Left lung (tissue), 10 donors: ENCODE data around the gene EPC1. TPM values are rescaled to one million over a fixed set of nuclear protein-coding genes. Genes with fewer than 3 reads are reported as not detected.

Source experiments
- ATAC-seq: fragments of 200-7000 bp; cut with Tn5 transposase; one replicate; pipeline ENCODE4 v1.9.1; 2020; ENCODE audit warnings: moderate library complexity
- DNase-seq, 4 donors: peaks; one replicate each; pipeline ENCODE4 v3.0.0-alpha.2; 2013 to 2020
- H3K27ac ChIP-seq, 2 donors: fragments of 200-600 bp; sonication (generic) in 1 of 2; one replicate each; pipeline versions ENCODE4 v1.5.0 to v1.8.0; 2020 to 2021
- H3K27me3 ChIP-seq, 2 donors: fragments of 200-600 bp; sonication (generic) in 1 of 2; one replicate each; pipeline versions ENCODE4 v1.5.0 to v1.8.0; 2020 to 2021
- H3K36me3 ChIP-seq, 2 donors: fragments of 200-600 bp; sonication (generic) in 1 of 2; one replicate each; pipeline versions ENCODE4 v1.5.0 to v1.8.0; 2020 to 2021
- H3K4me1 ChIP-seq, 2 donors: fragments of 200-600 bp; one replicate each; pipeline ENCODE4 v1.8.0; 2021
- H3K4me3 ChIP-seq, 2 donors: fragments of 200-600 bp; sonication (generic) in 1 of 2; one replicate each; pipeline versions ENCODE4 v1.5.0 to v1.8.0; 2020 to 2021; ENCODE audit warnings: mild to moderate bottlenecking in 1 of 2
- H3K9me3 ChIP-seq, 2 donors: fragments of 200-600 bp; sonication (generic) in 1 of 2; one replicate each; pipeline versions ENCODE4 v1.5.0 to v1.8.0; 2020 to 2021
- CTCF ChIP-seq, 2 donors: fragments of 200-600 bp; sonication (generic) in 1 of 2; IDR thresholded peaks; one replicate each; pipeline versions ENCODE4 v1.5.0 to v1.8.0; 2021; ENCODE audit warnings: antibody characterized with exemption in 2 of 2
- intact Hi-C, 2 donors: fragments of 100-400 bp; cut with DNase I; formaldehyde crosslinking; loops; one replicate each; pipeline versions ENCODE4 v1.11.2 to v1.14.2; 2022
- polyA plus RNA-seq, 6 donors: library from polyadenylated mRNA; unstranded; fragments of 120-200 nt; gene quantifications; one replicate each; pipeline ENCODE4 v1.2.1, GENCODE V29; 2013; ENCODE audit not compliant: insufficient read length in 6 of 6
- total RNA-seq, 2 donors: library from RNA; stranded (reverse); fragmentation: NEBNext Ultra II Directional; extraction: Animal tissue kit (Norgen Biotek cat#: 25700); gene quantifications; one replicate each; pipeline ENCODE4 v1.2.1, GENCODE V29; 2021
- donor health status: DM: no; HTN: yes; CAD: no.
- donor health status: DM: no; HTN: no; CAD: no.

EPC1 gene
- total and polyA plus RNA-seq, 8 donors, result 27.0 to 84.0 (median 70.0) TPM

GRCh38 chr10:32295027-32295426, 51.9 kb downstream of the EPC1 start:
- Histone ChIP-seq H3K4me3 (no peak overlapping the region), H3K27ac (no peak overlapping the region), H3K27me3 (no peaks in the 10 kb centered on the region), H3K36me3 (peaks cover 0 to 20% of the 10 kb centered on the region in 2 donors), H3K4me1 (peaks cover 0 to 22% of the 10 kb centered on the region in 2 donors), H3K9me3 (no peaks in the 10 kb centered on the region)
- no peak for TF ChIP-seq CTCF (IDR thresholded peaks at IDR 0.05)
- DNase-seq (no peak), ATAC-seq (peak; percentile 82)
- intact Hi-C loops, result no loop called here

- Histone ChIP-seq H3K9me3 (no peaks in the 10 kb centered on the region), H3K36me3 (peaks cover 0 to 35% of the 10 kb centered on the region in 2 donors), H3K27me3 (no peaks in the 10 kb centered on the region), H3K27ac (no peak overlapping the region), H3K4me1 (peaks cover 0 to 13% of the 10 kb centered on the region in 2 donors), H3K4me3 (no peak overlapping the region)
- intact Hi-C loops, result no loop called here
- DNase-seq (no peak), ATAC-seq (no peak)
- TF ChIP-seq CTCF (IDR thresholded peaks at IDR 0.05), result no peak
Observed at GRCh38 chr10:32293581-32293980, 53.4 kb downstream of the EPC1 start.

- Histone ChIP-seq H3K27ac (no peak overlapping the region), H3K4me3 (no peak overlapping the region), H3K9me3 (no peaks in the 10 kb centered on the region), H3K36me3 (peaks cover 0 to 67% of the 10 kb centered on the region in 2 donors), H3K4me1 (no peaks in the 10 kb centered on the region), H3K27me3 (no peaks in the 10 kb centered on the region)
- no peak for DNase-seq
- intact Hi-C loops, result no loop called here
- no peak for TF ChIP-seq CTCF (IDR thresholded peaks at IDR 0.05)
- ATAC-seq, result peak; percentile 75
Observed at GRCh38 chr10:32279795-32280194, 67.2 kb downstream of the EPC1 start.

- H3K4me3 ChIP-seq, result no peak overlapping the region
- intact Hi-C loops, result no loop called here
- H3K27ac ChIP-seq, result peak overlapping the region in 1 of 2 donors; percentile 24
- peaks cover 0 to 13% of the 10 kb centered on the region in 2 donors for H3K4me1 ChIP-seq
- H3K36me3 ChIP-seq, result peaks cover 0 to 66% of the 10 kb centered on the region in 2 donors
- ATAC-seq (no peak), DNase-seq (no peak)
- no peaks in the 10 kb centered on the region for H3K9me3 ChIP-seq
- H3K27me3 ChIP-seq, result no peaks in the 10 kb centered on the region
- no peak for TF ChIP-seq CTCF (IDR thresholded peaks at IDR 0.05)
Observed at GRCh38 chr10:32273336-32273735, 73.6 kb downstream of the EPC1 start.

GRCh38 chr10:32271617-32272016, 75.3 kb downstream of the EPC1 start:
- DNase-seq, result no peak
- TF ChIP-seq CTCF (IDR thresholded peaks at IDR 0.05), result no peak
- Histone ChIP-seq H3K9me3 (no peaks in the 10 kb centered on the region), H3K4me3 (no peak overlapping the region), H3K27me3 (no peaks in the 10 kb centered on the region), H3K4me1 (peaks cover 0 to 13% of the 10 kb centered on the region in 2 donors), H3K36me3 (peaks cover 0 to 83% of the 10 kb centered on the region in 2 donors), H3K27ac (no peak overlapping the region)
- intact Hi-C loops, result no loop called here
- no peak for ATAC-seq
